ENCODE measurements around the gene CNBP.
"Not testable (repeated sequence)": the region's sequence is repeated elsewhere in the genome, so short reads cannot be mapped to it uniquely, and the experiment has no call there.

Gene CNBP

GRCh38 chr3:129183569-129184395, at the start of gene CNBP:
TSS of gene CNBP (minus strand) at chr3:129183896. CDS start at chr3:129171757, 12,139 bp downstream.
- DNase-seq = peak; percentile 89

GRCh38 chr3:129231331-129232119, 47.8 kb upstream of the CNBP start:
- no peak for DNase-seq

- DNase-seq = peak; percentile 51
These were observed 46.8 kb upstream of the CNBP start for GRCh38 chr3:129230311-129231019.

GRCh38 chr3:129228891-129229585, 45.3 kb upstream of the CNBP start:
- no peak for DNase-seq

- DNase-seq = no peak
These were observed 42.7 kb upstream of the CNBP start for GRCh38 chr3:129226374-129226773.

GRCh38 chr3:129224984-129225393, 41.3 kb upstream of the CNBP start:
- no peak for DNase-seq

GRCh38 chr3:129224387-129224786, 40.7 kb upstream of the CNBP start:
- not testable (repeated sequence) for DNase-seq

- DNase-seq = no peak
These were observed 35.0 kb upstream of the CNBP start for GRCh38 chr3:129218742-129219141.

- DNase-seq = no peak
These were observed 29.5 kb upstream of the CNBP start for GRCh38 chr3:129213238-129213637.

- DNase-seq = no peak
These were observed 28.1 kb upstream of the CNBP start for GRCh38 chr3:129211772-129212171.

- DNase-seq = no peak
These were observed 27.6 kb upstream of the CNBP start for GRCh38 chr3:129211345-129211744.

- no peak for DNase-seq
These were observed 23.8 kb upstream of the CNBP start for GRCh38 chr3:129207479-129207878.

GRCh38 chr3:129205109-129205832, 21.6 kb upstream of the CNBP start:
- DNase-seq = no peak

GRCh38 chr3:129204473-129204872, 20.8 kb upstream of the CNBP start:
- DNase-seq = no peak

GRCh38 chr3:129199366-129199765, 15.7 kb upstream of the CNBP start:
- DNase-seq = no peak

GRCh38 chr3:129197321-129197720, 13.6 kb upstream of the CNBP start:
- DNase-seq = no peak

GRCh38 chr3:129196601-129197000, 12.9 kb upstream of the CNBP start:
- no peak for DNase-seq

- DNase-seq = no peak
These were observed 12.1 kb upstream of the CNBP start for GRCh38 chr3:129195731-129196256.

- DNase-seq = not testable (repeated sequence)
These were observed 6.1 kb upstream of the CNBP start for GRCh38 chr3:129189793-129190192.

- no peak for DNase-seq
These were observed 4.2 kb upstream of the CNBP start for GRCh38 chr3:129187857-129188256.

- DNase-seq = no peak
These were observed 2.1 kb upstream of the CNBP start for GRCh38 chr3:129185783-129186182.
